Psoas muscle (tissue), 8 donors: ENCODE measurements around the gene KCNQ5. TPM values are rescaled to one million over a fixed set of nuclear protein-coding genes. Genes with fewer than 3 reads are reported as not detected.

ENCODE experiments used
- ATAC-seq, 4 donors: fragments of 200-7000 bp; cut with Tn5 transposase; one replicate each; pipeline ENCODE4 v1.9.1; 2020; ENCODE audit warnings: moderate library complexity in 3 of 4, mild to moderate bottlenecking in 2 of 4
- DNase-seq, 2 donors: peaks; one replicate each; pipeline ENCODE4 v3.0.0-alpha.2; 2020
- H3K27ac ChIP-seq: fragments of 200-600 bp; one replicate; pipeline ENCODE4 v1.8.0; 2022
- H3K27me3 ChIP-seq, 3 donors: fragments of 200-600 bp in 1 of 3; one replicate each; pipeline versions ENCODE4 v1.6.1 to v1.8.0; 2013 to 2022; ENCODE audit warnings: low read length in 2 of 3, mild to moderate bottlenecking in 2 of 3, moderate library complexity in 1 of 3; ENCODE audit not compliant: insufficient read depth in 3 of 3
- H3K36me3 ChIP-seq, 2 donors: fragments of 200-600 bp in 1 of 2; one replicate each; pipeline versions ENCODE4 v1.6.1 to v1.8.0; 2013 to 2022; ENCODE audit warnings: low read depth in 1 of 2, mild to moderate bottlenecking in 1 of 2, moderate library complexity in 1 of 2; ENCODE audit not compliant: insufficient read depth in 1 of 2
- H3K4me1 ChIP-seq: fragments of 200-600 bp; one replicate; pipeline ENCODE4 v1.8.0; 2022
- H3K4me3 ChIP-seq: fragments of 200-600 bp; one replicate; pipeline ENCODE4 v1.8.0; 2022; ENCODE audit warnings: mild to moderate bottlenecking
- H3K9me3 ChIP-seq: fragments of 200-600 bp; one replicate; pipeline ENCODE4 v1.8.0; 2022
- WGBS, 3 donors: extraction: QIAGEN DNeasy Blood & Tissue Kit; methylation state at CpG; one replicate each; pipeline versions ENCODE4 v1.1.6 to v1.1.7; 2013; 5-methylcytosine and 5-hydroxymethylcytosine counted together
- intact Hi-C, 2 donors: fragments of 100-400 bp; cut with DNase I; formaldehyde crosslinking; loops; one replicate each; pipeline versions ENCODE4 v1.11.0 to v1.14.2; 2022
- polyA plus RNA-seq, 3 donors: library from polyadenylated mRNA; stranded (reverse); fragments of 200-250 nt; gene quantifications; one replicate each; pipeline ENCODE4 v1.2.3, GENCODE V29; 2013
- total RNA-seq, 4 donors: library from RNA; stranded (reverse); fragmentation: NEBNext Ultra II Directional in 2 of 4; extraction: Animal tissue kit (Norgen Biotek cat#: 25700) in 2 of 4; gene quantifications; one replicate each; pipeline versions ENCODE4 v1.2.1 to v1.2.4, GENCODE V29; 2021 to 2023
- TF ChIP-seq, protein P1 (sequence below): fragments of 200-600 bp; IDR thresholded peaks from one replicate; pipeline ENCODE4 v1.8.0; 2022; ENCODE audit warnings: antibody characterized with exemption
- donor health status: healthy with polysubstance abuse.
- donor health status: DM: no; HTN: no; CAD: no; lungs with moderate emphysema.
- donor health status: Bipolar disorder and iron deficiency.
- donor health status: healthy.
- donor health status: DM: yes; HTN: yes; CAD: no.
- donor health status: DM: no; HTN: no; CAD: no.
- donor health status: DM: no; HTN: no; CAD: no.
- donor health status: DM: yes; HTN: yes; CAD: no.

Gene KCNQ5
- total and polyA plus RNA-seq, 7 donors = 4.4 to 90.7 (median 25.7) TPM

- WGBS, 3 donors = 87 to 92% (median 88%) methylated on average over 3 of the region's 3 CpGs
- no peak overlapping the region for H3K27ac ChIP-seq
- intact Hi-C loops = no loop called here
- no peaks in the 10 kb centered on the region for H3K27me3 ChIP-seq
- H3K36me3 ChIP-seq = peaks cover 0 to 35% of the 10 kb centered on the region in 2 donors
- H3K4me1 ChIP-seq = no peaks in the 10 kb centered on the region
- TF ChIP-seq, protein P1, sequence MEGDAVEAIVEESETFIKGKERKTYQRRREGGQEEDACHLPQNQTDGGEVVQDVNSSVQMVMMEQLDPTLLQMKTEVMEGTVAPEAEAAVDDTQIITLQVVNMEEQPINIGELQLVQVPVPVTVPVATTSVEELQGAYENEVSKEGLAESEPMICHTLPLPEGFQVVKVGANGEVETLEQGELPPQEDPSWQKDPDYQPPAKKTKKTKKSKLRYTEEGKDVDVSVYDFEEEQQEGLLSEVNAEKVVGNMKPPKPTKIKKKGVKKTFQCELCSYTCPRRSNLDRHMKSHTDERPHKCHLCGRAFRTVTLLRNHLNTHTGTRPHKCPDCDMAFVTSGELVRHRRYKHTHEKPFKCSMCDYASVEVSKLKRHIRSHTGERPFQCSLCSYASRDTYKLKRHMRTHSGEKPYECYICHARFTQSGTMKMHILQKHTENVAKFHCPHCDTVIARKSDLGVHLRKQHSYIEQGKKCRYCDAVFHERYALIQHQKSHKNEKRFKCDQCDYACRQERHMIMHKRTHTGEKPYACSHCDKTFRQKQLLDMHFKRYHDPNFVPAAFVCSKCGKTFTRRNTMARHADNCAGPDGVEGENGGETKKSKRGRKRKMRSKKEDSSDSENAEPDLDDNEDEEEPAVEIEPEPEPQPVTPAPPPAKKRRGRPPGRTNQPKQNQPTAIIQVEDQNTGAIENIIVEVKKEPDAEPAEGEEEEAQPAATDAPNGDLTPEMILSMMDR = no peak
- DNase-seq (no peak), ATAC-seq (no peak)
- no peak overlapping the region for H3K4me3 ChIP-seq
- no peaks in the 10 kb centered on the region for H3K9me3 ChIP-seq
Measured at GRCh38 chr6:72676995-72677394, 55.1 kb downstream of the KCNQ5 start.

GRCh38 chr6:72677740-72678139, 55.9 kb downstream of the KCNQ5 start:
- H3K27me3 ChIP-seq = no peaks in the 10 kb centered on the region
- H3K9me3 ChIP-seq = no peaks in the 10 kb centered on the region
- DNase-seq = no peak
- no peaks in the 10 kb centered on the region for H3K4me1 ChIP-seq
- ATAC-seq = no peak
- no peak overlapping the region for H3K27ac ChIP-seq
- TF ChIP-seq, protein P1 = no peak
- intact Hi-C loops = no loop called here
- peaks cover 0 to 35% of the 10 kb centered on the region in 2 donors for H3K36me3 ChIP-seq
- 86 to 96% (median 89%) methylated on average over 1 of the region's 1 CpG for WGBS, 3 donors
- H3K4me3 ChIP-seq = no peak overlapping the region

DNA sequence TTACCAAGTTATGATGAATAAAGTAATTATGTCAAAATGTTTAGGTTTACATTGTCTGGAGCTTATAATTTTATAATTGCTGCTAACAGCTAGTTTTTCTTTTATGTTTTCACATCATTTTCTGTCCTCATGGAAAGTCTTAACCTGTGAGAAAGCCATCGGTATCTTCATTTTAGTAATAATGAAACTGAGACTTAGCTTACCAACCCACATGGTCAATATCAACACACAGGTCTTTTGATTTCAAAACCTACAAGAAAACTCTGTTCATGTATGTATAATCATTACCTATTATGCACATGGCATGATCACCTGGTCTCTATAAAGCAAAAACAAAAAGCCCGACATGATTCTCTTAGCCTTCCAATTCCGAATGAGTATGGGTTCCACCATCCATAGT, 61.9 kb downstream of the KCNQ5 start:
- H3K9me3 ChIP-seq = no peaks in the 10 kb centered on the region
- WGBS, 3 donors = 97 to 98% (median 97%) methylated on average over 3 of the region's 3 CpGs
- H3K36me3 ChIP-seq = peaks cover 0 to 32% of the 10 kb centered on the region in 2 donors
- DNase-seq = no peak
- H3K27me3 ChIP-seq = no peaks in the 10 kb centered on the region
- ATAC-seq = no peak
- no peak overlapping the region for H3K27ac ChIP-seq
- intact Hi-C loops = no loop called here
- TF ChIP-seq, protein P1 = no peak
- H3K4me1 ChIP-seq = no peaks in the 10 kb centered on the region
- H3K4me3 ChIP-seq = no peak overlapping the region

- Histone ChIP-seq H3K27ac (no peak overlapping the region), H3K4me3 (no peak overlapping the region), H3K9me3 (no peaks in the 10 kb centered on the region), H3K4me1 (no peaks in the 10 kb centered on the region), H3K27me3 (no peaks in the 10 kb centered on the region), H3K36me3 (peaks cover 0 to 39% of the 10 kb centered on the region in 2 donors)
- ATAC-seq (no peak), DNase-seq (no peak)
- intact Hi-C loops = no loop called here
- TF ChIP-seq, protein P1 = no peak
- WGBS, 3 donors = 81 to 86% (median 84%) methylated on average over 7 of the region's 7 CpGs
Measured at GRCh38 chr6:72689107-72689954, 67.5 kb downstream of the KCNQ5 start.
